Measurements from ENCODE around the gene LRTM2.

DNA sequence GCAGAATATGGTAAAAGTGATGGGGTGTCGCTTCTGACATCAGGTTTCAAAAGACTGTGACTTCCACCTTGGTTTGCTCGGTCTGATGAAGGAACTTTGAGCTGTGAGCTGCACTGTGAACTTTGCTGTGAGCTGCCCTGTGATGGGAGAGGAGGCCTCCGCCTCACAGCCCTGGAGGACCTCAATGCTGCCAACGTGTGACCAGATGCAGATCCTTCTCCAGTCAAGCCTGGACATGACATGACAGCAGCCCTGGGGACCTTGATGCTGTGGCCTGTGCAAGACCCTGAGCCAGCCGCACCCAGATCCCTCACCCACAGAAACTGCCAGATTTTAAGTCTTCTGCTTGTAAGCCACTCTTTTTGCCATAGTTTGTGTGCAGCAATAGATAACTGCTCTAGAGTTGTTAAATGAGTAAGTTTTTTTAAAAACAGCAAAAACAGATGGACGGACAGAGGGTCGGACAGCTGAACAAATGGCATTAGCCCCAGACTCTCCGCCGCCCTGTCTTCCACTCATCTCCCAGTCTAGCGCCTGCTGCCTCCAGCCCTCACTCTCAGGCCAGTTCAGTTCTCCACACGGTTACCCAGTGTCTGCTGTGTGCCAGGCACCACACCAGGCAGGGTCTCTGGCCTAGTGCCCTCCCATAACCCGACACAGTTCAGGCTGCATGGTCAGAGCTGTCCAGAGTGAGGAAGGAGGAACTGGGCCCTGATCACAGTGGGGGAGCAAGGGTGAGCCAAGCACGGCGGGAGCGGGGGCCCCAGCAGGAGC, 13.1 kb upstream of the LRTM2 start:
- TF ChIP-seq EZH2 (IDR thresholded peaks at IDR 0.05; ENCODE audit: insufficient read depth, poor library complexity, severe bottlenecking) (no peak), EZH2phosphoT487 (IDR thresholded peaks at IDR 0.05; ENCODE audit: insufficient read depth, low read depth) (no peak)
